Endothelial cell (in vitro differentiated cells): ENCODE data around the gene SF3B3. TPM values are rescaled to one million over a fixed set of nuclear protein-coding genes. Genes with fewer than 3 reads are reported as not detected.

Source experiments
- DNase-seq: peaks from one replicate; pipeline ENCODE4 v3.0.0; 2021; ENCODE audit warnings: low spot score
- H3K27ac Mint-ChIP-seq: one replicate; pipeline ENCODE4 v1.8.0; 2021; ENCODE audit warnings: mixed read lengths, inconsistent platforms; ENCODE audit not compliant: unreplicated experiment
- H3K27me3 Mint-ChIP-seq: one replicate; pipeline ENCODE4 v1.8.0; 2021; ENCODE audit warnings: mild to moderate bottlenecking, moderate library complexity, mixed read lengths, inconsistent platforms; ENCODE audit not compliant: unreplicated experiment
- H3K36me3 Mint-ChIP-seq: one replicate; pipeline ENCODE4 v1.8.0; 2021; ENCODE audit warnings: mild to moderate bottlenecking, low read depth, mixed read lengths, inconsistent platforms; ENCODE audit not compliant: unreplicated experiment
- H3K4me1 Mint-ChIP-seq: one replicate; pipeline ENCODE4 v1.8.0; 2021; ENCODE audit warnings: mild to moderate bottlenecking, mixed read lengths, inconsistent platforms; ENCODE audit not compliant: unreplicated experiment
- H3K4me3 Mint-ChIP-seq: one replicate; pipeline ENCODE4 v1.8.0; 2021; ENCODE audit warnings: mild to moderate bottlenecking, mixed read lengths, inconsistent platforms; ENCODE audit not compliant: unreplicated experiment
- H3K9me3 Mint-ChIP-seq: one replicate; pipeline ENCODE4 v1.8.0; 2021; ENCODE audit warnings: mixed read lengths, inconsistent platforms; ENCODE audit not compliant: unreplicated experiment
- CTCF ChIP-seq: fragments of 200-600 bp; sonication (generic); IDR thresholded peaks from one replicate; pipeline ENCODE4 v1.5.0; 2021; ENCODE audit warnings: antibody characterized with exemption; ENCODE audit not compliant: unreplicated experiment
- total RNA-seq: library from RNA; stranded (reverse); fragmentation: NEBNext Ultra II Directional; extraction: Animal tissue kit (Norgen Biotek cat#: 25700); gene quantifications from one replicate; pipeline ENCODE4 v1.2.1, GENCODE V29; 2021; ENCODE audit not compliant: unreplicated experiment

Gene SF3B3
- total RNA-seq, 1 donor from 2014 or later, result 228 TPM

GRCh38 chr16:70561623-70562022 lies 38.0 kb downstream of the SF3B3 start:
- TF ChIP-seq CTCF, result no peak
- H3K9me3 Mint-ChIP-seq, result no peaks in the 10 kb centered on the region
- H3K4me3 Mint-ChIP-seq, result no peak overlapping the region
- H3K27ac Mint-ChIP-seq, result no peak overlapping the region
- no peaks in the 10 kb centered on the region for H3K27me3 Mint-ChIP-seq
- no peaks in the 10 kb centered on the region for H3K4me1 Mint-ChIP-seq
- H3K36me3 Mint-ChIP-seq, result peaks cover 50% of the 10 kb centered on the region
- no peak for DNase-seq

- Mint-ChIP-seq H3K36me3 (peaks cover 56% of the 10 kb centered on the region), H3K9me3 (no peaks in the 10 kb centered on the region), H3K27me3 (no peaks in the 10 kb centered on the region), H3K4me1 (no peaks in the 10 kb centered on the region), H3K4me3 (no peak overlapping the region), H3K27ac (no peak overlapping the region)
- no peak for DNase-seq
- no peak for TF ChIP-seq CTCF
Measured at GRCh38 chr16:70563636-70564035, 40.0 kb downstream of the SF3B3 start.

GRCh38 chr16:70565053-70565452 lies 41.4 kb downstream of the SF3B3 start:
- no peak for TF ChIP-seq CTCF
- Mint-ChIP-seq H3K27me3 (no peaks in the 10 kb centered on the region), H3K9me3 (no peaks in the 10 kb centered on the region), H3K4me1 (no peaks in the 10 kb centered on the region), H3K4me3 (no peak overlapping the region), H3K27ac (no peak overlapping the region), H3K36me3 (peaks cover 67% of the 10 kb centered on the region)
- DNase-seq, result no peak

GRCh38 chr16:70568601-70569237 lies 45.1 kb downstream of the SF3B3 start:
- Mint-ChIP-seq H3K4me3 (no peak overlapping the region), H3K36me3 (peaks cover 58% of the 10 kb centered on the region), H3K27ac (no peak overlapping the region), H3K27me3 (peaks cover 5% of the 10 kb centered on the region), H3K9me3 (no peaks in the 10 kb centered on the region), H3K4me1 (peaks cover 22% of the 10 kb centered on the region)
- no peak for DNase-seq
- no peak for TF ChIP-seq CTCF

GRCh38 chr16:70569752-70570151 lies 46.1 kb downstream of the SF3B3 start:
- peak overlapping the region; percentile 47 for H3K4me3 Mint-ChIP-seq
- peaks cover 22% of the 10 kb centered on the region for H3K4me1 Mint-ChIP-seq
- peaks cover 51% of the 10 kb centered on the region for H3K36me3 Mint-ChIP-seq
- H3K27me3 Mint-ChIP-seq, result peaks cover 5% of the 10 kb centered on the region
- DNase-seq, result no peak
- H3K27ac Mint-ChIP-seq, result no peak overlapping the region
- TF ChIP-seq CTCF, result no peak
- no peaks in the 10 kb centered on the region for H3K9me3 Mint-ChIP-seq
